ENCODE results near the gene NDRG4. TPM values are rescaled to one million over a fixed set of nuclear protein-coding genes. Genes with fewer than 3 reads are reported as not detected.

NDRG4 gene
- total and polyA plus RNA-seq, 4 donors, result 5.3 to 18.7 (median 14.2) TPM

- ATAC-seq (ENCODE audit: insufficient read depth, low FRiP score), result no peak
- Histone ChIP-seq H3K27ac (ENCODE audit: low read depth in 1 of 2, low read length in 1 of 2) (peak overlapping the region in 1 of 2 donors; percentile 34), H3K36me3 (ENCODE audit: control insufficient read depth in 4 of 4, insufficient read depth in 4 of 4, low read length in 4 of 4) (no peaks in the 10 kb centered on the region), H3K4me3 (no peak overlapping the region), H3K4me1 (ENCODE audit: control insufficient read depth in 5 of 5, insufficient read depth in 5 of 5, low read length in 5 of 5) (peaks cover 0 to 4% (median 0%) of the 10 kb centered on the region in 5 donors), H3K27me3 (ENCODE audit: control insufficient read depth in 3 of 3, insufficient read depth in 3 of 3, low read length in 2 of 3) (peaks cover 0 to 12% (median 11%) of the 10 kb centered on the region in 3 donors), H3K9ac (ENCODE audit: insufficient read depth in 1 of 2, low read length in 2 of 2) (no peak overlapping the region), H3K9me3 (ENCODE audit: control insufficient read depth in 4 of 4, insufficient read depth in 3 of 4, low read length in 3 of 4) (peaks cover 0 to 1% (median 0%) of the 10 kb centered on the region in 4 donors)
- WGBS, 2 donors, result 72 to 85% methylated on average over 2 of the region's 2 CpGs
- no peak for DNase-seq
- TF ChIP-seq CTCF (IDR thresholded peaks at IDR 0.05; ENCODE audit: control extremely low read depth, extremely low read depth), result no peak
These were observed 44.2 kb upstream of the NDRG4 start for GRCh38 chr16:58455750-58456149.

- no peak overlapping the region for H3K9ac ChIP-seq (ENCODE audit: insufficient read depth in 1 of 2, low read length in 2 of 2)
These were observed 43.8 kb upstream of the NDRG4 start for GRCh38 chr16:58456193-58456592.

GRCh38 chr16:58458606-58459343, 41.2 kb upstream of the NDRG4 start:
- H3K9ac ChIP-seq (ENCODE audit: insufficient read depth in 1 of 2, low read length in 2 of 2), result no peak overlapping the region
- DNase-seq, result no peak
- no peak for TF ChIP-seq CTCF (IDR thresholded peaks at IDR 0.05; ENCODE audit: control extremely low read depth, extremely low read depth)
- no peak overlapping the region for H3K4me3 ChIP-seq
- H3K36me3 ChIP-seq (ENCODE audit: control insufficient read depth in 4 of 4, insufficient read depth in 4 of 4, low read length in 4 of 4), result no peaks in the 10 kb centered on the region
- peaks cover 0 to 3% (median 0%) of the 10 kb centered on the region in 4 donors for H3K9me3 ChIP-seq (ENCODE audit: control insufficient read depth in 4 of 4, insufficient read depth in 3 of 4, low read length in 3 of 4)
- WGBS, 2 donors, result 90 to 91% methylated on average over 10 of the region's 10 CpGs
- ATAC-seq (ENCODE audit: insufficient read depth, low FRiP score), result no peak
- H3K27me3 ChIP-seq (ENCODE audit: control insufficient read depth in 3 of 3, insufficient read depth in 3 of 3, low read length in 2 of 3), result peaks cover 0 to 30% (median 22%) of the 10 kb centered on the region in 3 donors
- peaks cover 0 to 6% (median 0%) of the 10 kb centered on the region in 5 donors for H3K4me1 ChIP-seq (ENCODE audit: control insufficient read depth in 5 of 5, insufficient read depth in 5 of 5, low read length in 5 of 5)
- H3K27ac ChIP-seq (ENCODE audit: low read depth in 1 of 2, low read length in 1 of 2), result peak overlapping the region in 1 of 2 donors; percentile 82

More at GRCh38 chr16:58456193-58456592, 43.8 kb upstream of the NDRG4 start:
- TF ChIP-seq CTCF (IDR thresholded peaks at IDR 0.05; ENCODE audit: control extremely low read depth, extremely low read depth), result no peak
- H3K4me3 ChIP-seq, result no peak overlapping the region
- H3K27me3 ChIP-seq (ENCODE audit: control insufficient read depth in 3 of 3, insufficient read depth in 3 of 3, low read length in 2 of 3), result peaks cover 0 to 14% (median 12%) of the 10 kb centered on the region in 3 donors
- DNase-seq (no peak), ATAC-seq (ENCODE audit: insufficient read depth, low FRiP score) (no peak)
- H3K9me3 ChIP-seq (ENCODE audit: control insufficient read depth in 4 of 4, insufficient read depth in 3 of 4, low read length in 3 of 4), result peaks cover 0 to 1% (median 0%) of the 10 kb centered on the region in 4 donors
- no peak overlapping the region for H3K27ac ChIP-seq (ENCODE audit: low read depth in 1 of 2, low read length in 1 of 2)
- no peaks in the 10 kb centered on the region for H3K36me3 ChIP-seq (ENCODE audit: control insufficient read depth in 4 of 4, insufficient read depth in 4 of 4, low read length in 4 of 4)
- peaks cover 0 to 3% (median 0%) of the 10 kb centered on the region in 5 donors for H3K4me1 ChIP-seq (ENCODE audit: control insufficient read depth in 5 of 5, insufficient read depth in 5 of 5, low read length in 5 of 5)
- 36 to 60% methylated on average over 3 of the region's 3 CpGs for WGBS, 2 donors

Data from lung (tissue), 12 donors.